LNCAP (cell line): ENCODE measurements around the gene PDZD2.

Source experiments
- TF ChIP-seq, protein P1 (sequence below): fragments of 450-650 bp; IDR thresholded peaks from 2 replicates; pipeline ENCODE4 v1.5.1; 2017; ENCODE audit warnings: mild to moderate bottlenecking

Gene PDZD2

DNA sequence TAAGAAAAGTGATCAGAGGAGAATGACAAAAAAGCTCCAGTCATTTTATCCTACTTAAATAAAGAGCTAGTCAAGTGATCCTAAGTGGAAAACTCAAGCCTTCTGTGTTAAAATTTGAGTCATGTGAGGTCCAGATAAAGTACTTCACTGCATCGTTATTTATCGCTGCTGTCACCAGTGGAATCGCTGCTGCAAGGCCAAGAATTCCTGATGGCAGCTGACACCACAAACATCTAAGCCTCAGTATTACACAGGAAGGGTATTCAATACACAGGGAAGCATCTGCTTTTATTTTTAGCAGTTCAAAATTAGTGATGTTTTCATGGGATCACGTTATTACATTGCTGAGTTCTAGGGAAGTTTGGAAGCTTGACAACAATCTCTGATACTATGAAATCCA, 344.9 kb downstream of the PDZD2 start:
- TF ChIP-seq, protein P1, sequence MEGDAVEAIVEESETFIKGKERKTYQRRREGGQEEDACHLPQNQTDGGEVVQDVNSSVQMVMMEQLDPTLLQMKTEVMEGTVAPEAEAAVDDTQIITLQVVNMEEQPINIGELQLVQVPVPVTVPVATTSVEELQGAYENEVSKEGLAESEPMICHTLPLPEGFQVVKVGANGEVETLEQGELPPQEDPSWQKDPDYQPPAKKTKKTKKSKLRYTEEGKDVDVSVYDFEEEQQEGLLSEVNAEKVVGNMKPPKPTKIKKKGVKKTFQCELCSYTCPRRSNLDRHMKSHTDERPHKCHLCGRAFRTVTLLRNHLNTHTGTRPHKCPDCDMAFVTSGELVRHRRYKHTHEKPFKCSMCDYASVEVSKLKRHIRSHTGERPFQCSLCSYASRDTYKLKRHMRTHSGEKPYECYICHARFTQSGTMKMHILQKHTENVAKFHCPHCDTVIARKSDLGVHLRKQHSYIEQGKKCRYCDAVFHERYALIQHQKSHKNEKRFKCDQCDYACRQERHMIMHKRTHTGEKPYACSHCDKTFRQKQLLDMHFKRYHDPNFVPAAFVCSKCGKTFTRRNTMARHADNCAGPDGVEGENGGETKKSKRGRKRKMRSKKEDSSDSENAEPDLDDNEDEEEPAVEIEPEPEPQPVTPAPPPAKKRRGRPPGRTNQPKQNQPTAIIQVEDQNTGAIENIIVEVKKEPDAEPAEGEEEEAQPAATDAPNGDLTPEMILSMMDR = no peak

DNA sequence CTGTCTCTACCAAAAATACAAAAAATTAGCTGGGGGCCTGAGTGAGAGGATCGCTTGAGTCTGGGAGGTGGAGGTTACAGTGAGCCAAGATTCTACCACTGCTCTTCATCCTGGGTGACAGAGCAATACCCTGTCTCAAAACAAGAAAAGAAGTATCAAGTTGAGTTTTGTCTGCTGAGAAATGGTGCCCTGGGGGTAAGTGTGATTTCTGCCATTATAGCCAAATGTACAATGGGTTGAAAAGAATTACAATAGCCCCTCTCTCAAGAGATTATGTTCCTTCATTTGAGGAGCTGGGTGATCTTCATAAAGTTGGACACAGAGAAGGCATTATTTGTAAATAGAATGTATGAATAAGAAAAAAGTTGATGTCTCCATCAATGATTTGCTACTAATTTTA, 345.8 kb downstream of the PDZD2 start:
- TF ChIP-seq, protein P1 = no peak

DNA sequence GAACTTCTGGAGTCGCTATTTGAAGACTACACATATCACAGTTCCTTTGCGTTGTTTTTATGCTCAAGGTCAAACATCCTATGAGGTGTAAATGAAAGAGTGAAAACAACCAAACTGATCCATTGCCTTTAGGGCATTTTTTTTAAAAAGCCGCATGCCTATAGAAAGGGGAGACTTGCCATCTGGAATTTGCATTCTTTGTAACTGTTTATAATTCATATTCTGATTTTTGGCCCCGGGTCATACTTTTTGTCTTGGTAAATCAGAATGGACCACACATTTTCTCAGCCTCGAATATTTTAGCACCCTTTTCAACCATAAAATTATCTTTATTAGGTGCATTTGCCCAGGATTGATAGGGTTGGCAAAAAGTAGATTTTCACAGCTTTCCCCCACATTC, 347.2 kb downstream of the PDZD2 start:
- TF ChIP-seq, protein P1 = no peak

DNA sequence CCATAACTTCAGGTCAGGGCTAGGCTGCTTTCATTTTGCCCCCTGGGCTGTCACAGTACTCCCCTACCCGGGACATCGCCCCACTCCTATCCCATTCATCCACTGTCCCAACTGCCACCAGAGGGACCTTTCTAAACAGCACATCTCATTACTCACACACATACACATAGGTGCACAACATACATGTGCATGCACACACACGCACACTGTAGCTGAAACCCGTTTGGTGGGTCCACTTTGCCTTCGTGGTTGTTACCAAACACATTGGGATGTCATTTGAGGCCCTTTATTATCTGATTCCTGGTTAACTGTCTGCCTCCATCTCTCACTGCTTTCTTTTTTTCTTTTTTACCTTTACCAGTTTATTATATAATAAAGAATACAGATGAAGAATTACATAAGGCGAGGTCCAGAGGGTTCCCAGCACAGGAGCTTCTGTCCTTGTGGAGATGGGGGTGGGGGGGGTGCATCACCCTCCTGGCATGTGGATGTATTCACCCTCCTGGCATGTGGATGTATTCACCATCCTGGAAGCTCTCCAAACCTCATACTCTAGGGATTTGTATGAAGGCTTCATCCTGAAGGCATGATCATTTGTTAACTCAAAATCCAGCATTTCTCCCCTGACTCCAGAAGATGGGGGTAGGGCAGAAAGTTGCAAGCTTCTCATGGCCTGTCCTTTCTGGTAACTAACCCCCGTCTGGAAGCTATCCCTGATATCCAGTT, 349.2 kb downstream of the PDZD2 start:
- TF ChIP-seq, protein P1 = no peak

DNA sequence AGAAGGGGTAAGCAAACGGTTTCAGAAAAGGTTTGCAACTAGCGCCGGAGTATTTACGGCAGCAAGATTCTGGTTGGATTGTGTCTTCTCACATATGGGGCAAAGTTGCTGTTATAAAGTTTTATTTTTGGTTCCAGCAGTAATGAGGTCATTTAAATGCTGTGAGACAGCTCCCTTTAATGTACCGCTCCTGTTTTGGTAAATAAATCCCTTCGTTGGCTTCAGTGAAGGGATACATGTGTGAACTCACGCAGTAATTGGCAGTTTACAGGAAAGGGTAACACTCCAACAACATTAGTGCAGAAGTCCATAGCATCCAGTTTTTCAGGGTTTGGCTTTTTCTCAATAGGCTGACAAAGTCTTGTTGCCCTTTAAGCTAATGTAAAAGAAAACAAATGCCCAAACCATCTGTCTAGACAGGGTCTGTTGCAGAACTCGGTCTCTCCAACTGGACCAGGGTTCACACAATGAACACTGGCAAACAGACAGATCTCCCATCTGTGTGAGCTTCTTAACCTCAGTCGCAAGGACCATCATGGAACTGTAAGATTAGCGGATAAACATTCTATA, 351.2 kb downstream of the PDZD2 start:
- TF ChIP-seq, protein P1 = no peak

DNA sequence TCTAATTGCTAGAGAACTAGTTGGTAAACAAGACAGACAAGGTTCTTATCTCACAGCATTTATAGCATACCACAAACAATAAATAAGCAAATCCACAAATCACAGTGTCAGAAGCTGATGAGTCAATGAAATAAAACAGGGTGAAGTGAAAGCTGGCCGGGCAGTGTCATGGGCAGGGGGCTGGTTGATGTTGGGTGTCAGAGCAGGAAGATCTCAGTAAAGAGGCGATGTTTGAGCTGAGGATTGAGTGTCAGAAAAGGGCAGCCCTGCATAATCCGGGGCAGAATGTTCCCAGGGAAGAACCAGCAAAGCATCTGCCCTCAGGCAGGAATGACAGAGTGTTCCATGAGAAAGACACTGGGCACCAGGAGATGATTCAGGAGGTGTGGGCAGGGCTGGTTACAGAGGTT, 351.8 kb downstream of the PDZD2 start:
- TF ChIP-seq, protein P1 = no peak

DNA sequence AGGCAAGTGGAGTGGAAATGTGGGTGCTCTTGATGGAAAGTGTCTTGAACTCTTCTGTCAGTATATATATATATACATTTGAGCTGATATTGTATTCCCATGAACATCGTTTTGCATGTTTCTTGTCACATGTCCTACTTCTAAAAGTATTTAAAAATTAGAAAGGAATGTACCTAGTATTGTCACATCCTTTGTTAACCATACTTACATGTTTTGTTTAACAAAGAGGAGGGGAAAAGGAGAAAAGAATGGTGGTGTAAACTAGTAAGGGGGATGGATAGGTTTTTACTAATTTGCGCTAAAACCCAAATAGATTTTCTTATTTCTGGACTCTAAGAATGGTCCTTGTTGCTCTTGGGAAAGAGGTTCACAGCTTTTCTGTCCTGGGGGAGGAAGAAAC, 353.4 kb downstream of the PDZD2 start:
- TF ChIP-seq, protein P1 = no peak
